ENCODE results near the gene OPCML. TPM values are rescaled to one million over a fixed set of nuclear protein-coding genes. Genes with fewer than 3 reads are reported as not detected.

Gene OPCML
- total RNA-seq, 1 experiment from 2014 or later, result not detected

DNA sequence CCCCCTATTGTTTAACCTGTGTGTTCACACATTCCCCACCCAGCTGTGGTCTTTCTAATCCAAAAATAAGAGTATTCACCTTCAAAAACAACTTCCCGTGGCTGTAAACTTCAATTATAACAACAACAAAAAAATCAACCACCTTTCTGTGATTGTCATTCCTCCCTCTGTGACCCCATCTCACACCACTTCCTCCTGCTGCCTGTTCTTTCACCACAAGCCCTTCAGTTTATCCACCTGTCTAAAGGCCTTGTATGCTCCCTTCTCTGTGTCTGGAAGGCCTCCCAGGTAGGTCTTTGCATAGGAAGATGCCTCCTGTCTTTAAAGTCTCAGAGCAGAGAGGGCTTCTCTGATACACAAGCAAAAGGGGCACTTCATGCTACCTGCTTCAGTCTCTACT is 707.7 kb downstream of the OPCML start:
- H3K4me3 Mint-ChIP-seq (ENCODE audit: unreplicated experiment), result no peak overlapping the region
- H3K4me1 Mint-ChIP-seq (ENCODE audit: low read depth, unreplicated experiment), result no peaks in the 10 kb centered on the region
- peaks cover 4% of the 10 kb centered on the region for H3K27me3 Mint-ChIP-seq (ENCODE audit: insufficient read depth, unreplicated experiment)
- Histone ChIP-seq H3K9me3 (no peaks in the 10 kb centered on the region), H3K4me1 (no peaks in the 10 kb centered on the region), H3K4me3 (ENCODE audit: low read depth, low read length) (no peak overlapping the region), H3K36me3 (ENCODE audit: control insufficient read depth, insufficient read depth, low read length) (no peaks in the 10 kb centered on the region), H3K27me3 (replicated peaks; ENCODE audit: control insufficient read depth, insufficient read depth, low read length) (no peaks in the 10 kb centered on the region)
- ChIA-PET POLR2A (no interaction called here), CTCF (no interaction called here)
- no peaks in the 10 kb centered on the region for H3K9me3 Mint-ChIP-seq (ENCODE audit: unreplicated experiment)
- TF ChIP-seq, protein P1, sequence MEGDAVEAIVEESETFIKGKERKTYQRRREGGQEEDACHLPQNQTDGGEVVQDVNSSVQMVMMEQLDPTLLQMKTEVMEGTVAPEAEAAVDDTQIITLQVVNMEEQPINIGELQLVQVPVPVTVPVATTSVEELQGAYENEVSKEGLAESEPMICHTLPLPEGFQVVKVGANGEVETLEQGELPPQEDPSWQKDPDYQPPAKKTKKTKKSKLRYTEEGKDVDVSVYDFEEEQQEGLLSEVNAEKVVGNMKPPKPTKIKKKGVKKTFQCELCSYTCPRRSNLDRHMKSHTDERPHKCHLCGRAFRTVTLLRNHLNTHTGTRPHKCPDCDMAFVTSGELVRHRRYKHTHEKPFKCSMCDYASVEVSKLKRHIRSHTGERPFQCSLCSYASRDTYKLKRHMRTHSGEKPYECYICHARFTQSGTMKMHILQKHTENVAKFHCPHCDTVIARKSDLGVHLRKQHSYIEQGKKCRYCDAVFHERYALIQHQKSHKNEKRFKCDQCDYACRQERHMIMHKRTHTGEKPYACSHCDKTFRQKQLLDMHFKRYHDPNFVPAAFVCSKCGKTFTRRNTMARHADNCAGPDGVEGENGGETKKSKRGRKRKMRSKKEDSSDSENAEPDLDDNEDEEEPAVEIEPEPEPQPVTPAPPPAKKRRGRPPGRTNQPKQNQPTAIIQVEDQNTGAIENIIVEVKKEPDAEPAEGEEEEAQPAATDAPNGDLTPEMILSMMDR (IDR thresholded peaks at IDR 0.05; ENCODE audit: insufficient read depth in 1 of 2, low read depth in 1 of 2, low read length in 1 of 2, severe bottlenecking in 1 of 2, unreplicated experiment in 1 of 2), result no peak
- DNase-seq, result no peak
- BruUV-seq (replicated peaks), result no TSS peak
- no peaks in the 10 kb centered on the region for H3K36me3 Mint-ChIP-seq (ENCODE audit: insufficient read depth, unreplicated experiment)
- intact Hi-C loops (cut with micrococcal nuclease; ENCODE audit: unreplicated experiment), result no loop called here
- H3K27ac Mint-ChIP-seq (ENCODE audit: unreplicated experiment), result no peak overlapping the region

DNA sequence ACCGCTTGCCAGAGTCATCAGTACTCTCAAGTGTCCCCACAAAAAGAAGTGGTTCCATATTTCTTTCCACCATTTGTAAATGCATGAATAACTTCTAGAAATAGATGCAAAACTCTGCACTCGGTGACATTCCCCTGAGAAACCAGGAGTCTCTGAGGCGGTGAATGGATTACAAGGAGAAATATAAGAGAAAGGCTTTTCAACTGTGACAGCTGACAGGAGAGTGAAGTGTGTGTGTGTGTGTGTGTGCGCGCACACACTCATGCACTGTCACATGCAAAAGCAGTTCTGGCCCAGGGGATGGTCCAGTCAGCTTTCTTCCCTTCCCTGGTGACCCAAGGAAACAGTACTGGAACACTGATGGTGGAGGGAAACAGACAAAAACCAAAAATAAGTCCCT is 710.0 kb downstream of the OPCML start:
- Histone ChIP-seq H3K9me3 (no peaks in the 10 kb centered on the region), H3K27me3 (replicated peaks; ENCODE audit: control insufficient read depth, insufficient read depth, low read length) (no peaks in the 10 kb centered on the region), H3K36me3 (ENCODE audit: control insufficient read depth, insufficient read depth, low read length) (no peaks in the 10 kb centered on the region), H3K4me3 (ENCODE audit: low read depth, low read length) (no peak overlapping the region), H3K4me1 (no peaks in the 10 kb centered on the region)
- Mint-ChIP-seq H3K36me3 (ENCODE audit: insufficient read depth, unreplicated experiment) (no peaks in the 10 kb centered on the region), H3K4me3 (ENCODE audit: unreplicated experiment) (no peak overlapping the region), H3K4me1 (ENCODE audit: low read depth, unreplicated experiment) (no peaks in the 10 kb centered on the region), H3K27me3 (ENCODE audit: insufficient read depth, unreplicated experiment) (no peaks in the 10 kb centered on the region), H3K27ac (ENCODE audit: unreplicated experiment) (no peak overlapping the region), H3K9me3 (ENCODE audit: unreplicated experiment) (no peaks in the 10 kb centered on the region)
- no TSS peak for BruUV-seq (replicated peaks)
- TF ChIP-seq, protein P1 (IDR thresholded peaks at IDR 0.05; ENCODE audit: insufficient read depth in 1 of 2, low read depth in 1 of 2, low read length in 1 of 2, severe bottlenecking in 1 of 2, unreplicated experiment in 1 of 2), result no peak
- ChIA-PET CTCF (no interaction called here), POLR2A (no interaction called here)
- DNase-seq, result no peak
- intact Hi-C loops (cut with micrococcal nuclease; ENCODE audit: unreplicated experiment), result no loop called here

DNA sequence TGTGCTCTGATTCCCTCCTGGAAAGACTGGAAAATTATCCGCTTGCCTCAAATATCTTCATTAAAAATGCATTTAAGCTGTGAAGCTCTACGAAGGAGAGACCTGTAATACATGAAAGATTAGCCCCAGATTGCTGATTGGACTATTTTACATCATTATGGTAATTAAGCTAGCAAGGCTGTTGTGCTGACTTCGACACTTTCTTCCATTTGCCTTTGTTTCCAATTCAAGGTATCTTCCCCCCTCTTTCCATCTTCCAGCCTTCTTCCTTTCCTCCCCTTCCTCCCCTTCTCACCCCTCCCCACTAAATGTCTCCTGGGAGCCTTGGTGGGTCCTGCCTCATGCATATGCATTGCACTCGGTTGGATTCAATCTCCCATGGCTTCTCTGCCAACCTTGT is 710.8 kb downstream of the OPCML start:
- Histone ChIP-seq H3K9me3 (no peaks in the 10 kb centered on the region), H3K4me1 (no peaks in the 10 kb centered on the region), H3K4me3 (ENCODE audit: low read depth, low read length) (no peak overlapping the region), H3K36me3 (ENCODE audit: control insufficient read depth, insufficient read depth, low read length) (no peaks in the 10 kb centered on the region), H3K27me3 (replicated peaks; ENCODE audit: control insufficient read depth, insufficient read depth, low read length) (no peaks in the 10 kb centered on the region)
- CTCF ChIA-PET, result no interaction called here
- DNase-seq, result no peak
- Mint-ChIP-seq H3K36me3 (ENCODE audit: insufficient read depth, unreplicated experiment) (no peaks in the 10 kb centered on the region), H3K4me3 (ENCODE audit: unreplicated experiment) (no peak overlapping the region), H3K27me3 (ENCODE audit: insufficient read depth, unreplicated experiment) (no peaks in the 10 kb centered on the region), H3K4me1 (ENCODE audit: low read depth, unreplicated experiment) (no peaks in the 10 kb centered on the region), H3K9me3 (ENCODE audit: unreplicated experiment) (no peaks in the 10 kb centered on the region), H3K27ac (ENCODE audit: unreplicated experiment) (no peak overlapping the region)
- TF ChIP-seq, protein P1 (IDR thresholded peaks at IDR 0.05; ENCODE audit: insufficient read depth in 1 of 2, low read depth in 1 of 2, low read length in 1 of 2, severe bottlenecking in 1 of 2, unreplicated experiment in 1 of 2), result no peak
- POLR2A ChIA-PET, result no interaction called here
- intact Hi-C loops (cut with micrococcal nuclease; ENCODE audit: unreplicated experiment), result no loop called here
- no TSS peak for BruUV-seq (replicated peaks)
